CD14-positive monocyte (primary cell): ENCODE measurements around the gene TTC23. TPM values are rescaled to one million over a fixed set of nuclear protein-coding genes. Genes with fewer than 3 reads are reported as not detected.

Experiments used
- DNase-seq, 3 donors: peaks; one replicate each; pipeline ENCODE4 v3.0.0-alpha.2; 2011 to 2022
- H2AFZ ChIP-seq: 2 replicates; pipeline ENCODE4 v1.6.0; 2012; ENCODE audit warnings: mild to moderate bottlenecking, low read depth, low read length, inconsistent platforms; ENCODE audit not compliant: insufficient read depth, poor library complexity, severe bottlenecking
- H3K27ac ChIP-seq, 2 donors: 1 replicate in 1 of 2; 2 replicates in 1 of 2; pipeline ENCODE4 v1.5.1; 2012 to 2013; ENCODE audit warnings: low read length in 2 of 2, control low read depth in 1 of 2, inconsistent platforms in 1 of 2, low read depth in 1 of 2, mild to moderate bottlenecking in 1 of 2
- H3K27me3 ChIP-seq, 2 donors: one replicate each; pipeline versions ENCODE4 v1.6.0 to v1.6.1; 2011 to 2013; ENCODE audit warnings: low read length in 2 of 2; ENCODE audit not compliant: control insufficient read depth in 2 of 2, insufficient read depth in 2 of 2
- H3K36me3 ChIP-seq, 2 donors: replicated peaks in 1 of 2; 1 replicate in 1 of 2; 2 replicates in 1 of 2; pipeline versions ENCODE4 v1.5.1 to v1.6.1; 2012 to 2013; ENCODE audit warnings: low read length in 2 of 2, control low read depth in 1 of 2, inconsistent platforms in 1 of 2, mild to moderate bottlenecking in 1 of 2; ENCODE audit not compliant: insufficient read depth in 2 of 2, control insufficient read depth in 1 of 2
- H3K4me1 ChIP-seq, 2 donors: 1 replicate in 1 of 2; 2 replicates in 1 of 2; pipeline versions ENCODE4 v1.5.1 to v1.6.1; 2012 to 2013; ENCODE audit warnings: low read length in 2 of 2, control low read depth in 1 of 2, inconsistent platforms in 1 of 2, mild to moderate bottlenecking in 1 of 2, moderate library complexity in 1 of 2; ENCODE audit not compliant: insufficient read depth in 2 of 2, control insufficient read depth in 1 of 2
- H3K4me2 ChIP-seq: replicated peaks from 2 replicates; pipeline ENCODE3; 2012; ENCODE audit warnings: low read length, moderate library complexity, mild to moderate bottlenecking; ENCODE audit not compliant: poor library complexity, severe bottlenecking; ENCODE audit errors: extremely low read depth
- H3K4me3 ChIP-seq, 3 experiments: fragments of 200-600 bp in 1 of 3; sonication (generic) in 1 of 3; replicated peaks in 1 of 3; 1 replicate in 2 of 3; 2 replicates in 1 of 3; pipeline ENCODE4 v1.5.1; 2011 to 2013; ENCODE audit warnings: low read length in 3 of 3, mild to moderate bottlenecking in 3 of 3, control low read depth in 2 of 3, low read depth in 2 of 3, inconsistent platforms in 1 of 3, moderate library complexity in 1 of 3
- H3K79me2 ChIP-seq: 2 replicates; pipeline ENCODE4 v1.6.0; 2012; ENCODE audit warnings: mild to moderate bottlenecking, control low read depth, inconsistent platforms, low read length, moderate library complexity; ENCODE audit not compliant: insufficient read depth
- H3K9ac ChIP-seq: 2 replicates; pipeline ENCODE4 v1.6.0; 2017; ENCODE audit warnings: low read length, mild to moderate bottlenecking; ENCODE audit not compliant: insufficient read depth, poor library complexity, severe bottlenecking
- H3K9me3 ChIP-seq, 2 donors: replicated peaks in 1 of 2; 1 replicate in 1 of 2; 2 replicates in 1 of 2; pipeline versions ENCODE4 v1.5.1 to v1.6.1; 2012 to 2013; ENCODE audit warnings: low read length in 2 of 2, control low read depth in 1 of 2; ENCODE audit not compliant: control insufficient read depth in 1 of 2, insufficient read depth in 1 of 2
- H4K20me1 ChIP-seq: 2 replicates; pipeline ENCODE4 v1.6.0; 2012; ENCODE audit warnings: mild to moderate bottlenecking, low read length, control low read depth, moderate library complexity; ENCODE audit not compliant: insufficient read depth
- H3K27ac Mint-ChIP-seq, 7 donors: one replicate each; pipeline ENCODE4 v1.8.0; 2020; ENCODE audit warnings: mild to moderate bottlenecking in 7 of 7, mixed read lengths in 7 of 7, moderate library complexity in 6 of 7, inconsistent platforms in 2 of 7
- H3K27me3 Mint-ChIP-seq, 3 donors: one replicate each; pipeline ENCODE4 v1.8.0; 2021 to 2022; ENCODE audit warnings: low read depth in 3 of 3, mild to moderate bottlenecking in 3 of 3, mixed read lengths in 3 of 3, moderate library complexity in 3 of 3, inconsistent platforms in 1 of 3
- H3K36me3 Mint-ChIP-seq, 2 donors: one replicate each; pipeline ENCODE4 v1.8.0; 2020; ENCODE audit warnings: mixed read lengths in 2 of 2, inconsistent platforms in 1 of 2, mild to moderate bottlenecking in 1 of 2
- H3K4me1 Mint-ChIP-seq: one replicate; pipeline ENCODE4 v1.8.0; 2020; ENCODE audit warnings: mild to moderate bottlenecking, mixed read lengths
- H3K4me3 Mint-ChIP-seq, 2 donors: one replicate each; pipeline ENCODE4 v1.8.0; 2020; ENCODE audit warnings: mild to moderate bottlenecking in 2 of 2, mixed read lengths in 2 of 2, moderate library complexity in 1 of 2
- H3K9me3 Mint-ChIP-seq, 7 donors: one replicate each; pipeline ENCODE4 v1.8.0; 2020 to 2022; ENCODE audit warnings: mixed read lengths in 7 of 7, mild to moderate bottlenecking in 6 of 7, moderate library complexity in 6 of 7, inconsistent platforms in 2 of 7
- WGBS: methylation state at CpG from one replicate; pipeline ENCODE4 v1.1.5; 2013; ENCODE audit warnings: missing lambda C conversion rate; ENCODE audit not compliant: insufficient coverage; 5-methylcytosine and 5-hydroxymethylcytosine counted together
- intact Hi-C, 2 donors: fragments of 100-400 bp; cut with micrococcal nuclease; formaldehyde crosslinking; loops; one replicate each; pipeline versions ENCODE4 v1.15.0 to v1.15.1; 2023
- polyA plus RNA-seq, 3 donors: library from polyadenylated mRNA; depleted of rRNA in 1 of 3; unstranded in 2 of 3; stranded (reverse) in 1 of 3; fragments of 300-500 nt in 2 of 3; fragments of >200 nt in 1 of 3; fragmentation: Illumina TruSeq in 2 of 3; gene quantifications; 1 replicate in 2 of 3; 2 replicates in 1 of 3; pipeline ENCODE4 v1.2.3, GENCODE V29; 2012 to 2021
- TF ChIP-seq, protein P1 (sequence below): fragments of 200-600 bp; IDR thresholded peaks from one replicate; pipeline ENCODE4 v1.8.0; 2022; ENCODE audit warnings: antibody characterized with exemption, mild to moderate bottlenecking

Gene TTC23
- polyA plus RNA-seq, 3 donors, result 0.51 to 0.55 TPM; not detected in 1

- no peak for DNase-seq
- no CpG with 5 or more reads among the region's 2 CpGs for WGBS
- intact Hi-C loops, result loop anchor here in 1 of 2 donors (10.0 kb wide), 1 partner anchor 430 kb away; no protein-coding TSS in a partner anchor
These were observed 25.7 kb upstream of the TTC23 start for GRCh38 chr15:99275061-99275460.

GRCh38 chr15:99273801-99274200, 24.4 kb upstream of the TTC23 start:
- Mint-ChIP-seq H3K27ac (no peak overlapping the region), H3K4me1 (peaks cover 1% of the 10 kb centered on the region), H3K36me3 (peaks cover under 1% of the 10 kb centered on the region in 2 donors), H3K9me3 (no peaks in the 10 kb centered on the region), H3K4me3 (no peak overlapping the region), H3K27me3 (peaks cover 0 to 2% (median 0%) of the 10 kb centered on the region in 3 donors)
- no CpG with 5 or more reads among the region's 3 CpGs for WGBS
- Histone ChIP-seq H3K9me3 (no peaks in the 10 kb centered on the region), H3K27ac (no peak overlapping the region), H3K4me2 (no peak overlapping the region), H4K20me1 (no peaks in the 10 kb centered on the region), H3K9ac (no peak overlapping the region), H2AFZ (no peak overlapping the region), H3K27me3 (no peaks in the 10 kb centered on the region), H3K79me2 (no peaks in the 10 kb centered on the region), H3K4me1 (no peaks in the 10 kb centered on the region), H3K4me3 (no peak overlapping the region), H3K36me3 (no peaks in the 10 kb centered on the region)
- TF ChIP-seq, protein P1, sequence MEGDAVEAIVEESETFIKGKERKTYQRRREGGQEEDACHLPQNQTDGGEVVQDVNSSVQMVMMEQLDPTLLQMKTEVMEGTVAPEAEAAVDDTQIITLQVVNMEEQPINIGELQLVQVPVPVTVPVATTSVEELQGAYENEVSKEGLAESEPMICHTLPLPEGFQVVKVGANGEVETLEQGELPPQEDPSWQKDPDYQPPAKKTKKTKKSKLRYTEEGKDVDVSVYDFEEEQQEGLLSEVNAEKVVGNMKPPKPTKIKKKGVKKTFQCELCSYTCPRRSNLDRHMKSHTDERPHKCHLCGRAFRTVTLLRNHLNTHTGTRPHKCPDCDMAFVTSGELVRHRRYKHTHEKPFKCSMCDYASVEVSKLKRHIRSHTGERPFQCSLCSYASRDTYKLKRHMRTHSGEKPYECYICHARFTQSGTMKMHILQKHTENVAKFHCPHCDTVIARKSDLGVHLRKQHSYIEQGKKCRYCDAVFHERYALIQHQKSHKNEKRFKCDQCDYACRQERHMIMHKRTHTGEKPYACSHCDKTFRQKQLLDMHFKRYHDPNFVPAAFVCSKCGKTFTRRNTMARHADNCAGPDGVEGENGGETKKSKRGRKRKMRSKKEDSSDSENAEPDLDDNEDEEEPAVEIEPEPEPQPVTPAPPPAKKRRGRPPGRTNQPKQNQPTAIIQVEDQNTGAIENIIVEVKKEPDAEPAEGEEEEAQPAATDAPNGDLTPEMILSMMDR, result no peak
- intact Hi-C loops, result loop anchor here (5.0 to 10.0 kb wide), 3 partner anchors 428 to 484 kb away; no protein-coding TSS in a partner anchor
- no peak for DNase-seq

More at GRCh38 chr15:99275061-99275460, 25.7 kb upstream of the TTC23 start:
- Histone ChIP-seq H3K36me3 (no peaks in the 10 kb centered on the region), H3K27me3 (no peaks in the 10 kb centered on the region), H3K9ac (no peak overlapping the region), H4K20me1 (no peaks in the 10 kb centered on the region), H3K27ac (no peak overlapping the region), H3K4me2 (no peak overlapping the region), H2AFZ (no peak overlapping the region), H3K9me3 (no peaks in the 10 kb centered on the region), H3K4me1 (no peaks in the 10 kb centered on the region), H3K4me3 (no peak overlapping the region), H3K79me2 (no peaks in the 10 kb centered on the region)
- Mint-ChIP-seq H3K27ac (no peak overlapping the region), H3K4me1 (peaks cover 4% of the 10 kb centered on the region), H3K4me3 (no peak overlapping the region), H3K36me3 (peaks cover 6 to 8% of the 10 kb centered on the region in 2 donors), H3K27me3 (peaks cover 0 to 2% (median 0%) of the 10 kb centered on the region in 3 donors), H3K9me3 (no peaks in the 10 kb centered on the region)
- TF ChIP-seq, protein P1, result no peak
